A204.1 (cell line): Measurements from ENCODE around the gene ADCY5.

Experiments
- FAIRE-seq: peaks from 2 replicates; lab custom pipeline; 2012; peaks lifted over from hg19 to GRCh38; lab: Jason Lieb, UNC

The ADCY5 gene

GRCh38 chr3:123325766-123326256 lies 123.1 kb downstream of the ADCY5 start:
- no peak for FAIRE-seq

DNA sequence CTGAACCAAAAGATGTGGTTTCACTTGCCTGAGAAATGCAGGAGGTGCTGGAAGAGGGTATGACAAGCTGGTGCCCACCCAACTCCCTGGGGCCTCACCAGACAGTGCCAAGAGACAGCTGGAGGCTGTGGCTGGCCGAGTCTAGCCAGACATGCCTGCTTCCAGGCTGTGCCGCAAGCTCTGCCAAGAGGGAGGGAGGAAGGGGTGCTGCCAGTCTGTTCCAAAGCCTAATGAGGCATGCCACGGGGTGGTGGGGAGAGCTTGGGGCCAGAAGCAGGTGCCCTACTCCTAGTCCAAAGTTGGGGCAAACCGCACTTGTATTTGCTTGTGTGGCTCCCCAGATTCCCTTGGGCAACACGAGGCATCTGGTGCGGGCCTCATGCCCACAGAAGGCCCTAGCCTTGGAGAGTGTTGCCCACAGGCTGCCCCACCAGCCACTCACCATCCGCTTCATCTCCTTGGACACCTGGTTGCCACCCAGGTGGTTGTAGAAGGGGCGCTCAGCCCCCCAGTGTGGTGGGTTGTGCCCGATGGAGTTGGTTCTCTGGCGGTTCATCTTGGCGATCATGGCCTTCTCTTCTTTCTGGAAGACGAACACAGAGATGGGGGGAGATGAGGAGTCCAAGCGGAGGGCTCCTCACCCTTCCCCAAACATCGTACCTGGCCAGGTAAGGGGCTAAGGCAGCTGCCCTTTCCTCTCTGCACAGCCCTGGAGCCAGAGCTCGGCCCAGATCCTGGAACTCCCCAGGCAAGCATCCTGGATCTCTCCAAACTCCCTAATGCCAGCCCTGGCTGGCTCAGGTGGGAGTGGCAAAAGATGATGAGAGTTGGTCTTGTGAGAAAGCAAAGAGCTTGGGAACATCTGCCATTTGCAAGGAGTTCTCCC lies 123.8 kb downstream of the ADCY5 start:
- no peak for FAIRE-seq

DNA sequence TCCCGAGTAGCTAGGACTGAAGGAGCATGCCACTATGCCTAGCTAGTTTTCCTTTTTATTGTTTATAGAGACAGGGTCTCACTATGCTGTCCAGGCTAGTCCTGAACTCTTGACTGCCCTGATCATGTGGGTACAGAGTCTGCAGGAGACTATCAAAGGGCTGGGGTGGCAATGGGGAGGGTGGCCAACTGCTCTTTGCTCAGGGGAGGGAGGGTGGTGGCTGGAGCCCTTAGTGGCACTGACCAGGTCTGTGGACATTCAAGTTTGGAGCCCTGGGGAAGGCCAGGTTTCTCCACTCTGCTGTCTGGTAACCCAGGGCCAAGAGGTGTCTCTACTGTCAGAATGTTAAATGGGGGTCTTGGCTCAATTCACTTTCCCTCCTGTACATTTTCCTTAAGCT lies 125.1 kb downstream of the ADCY5 start:
- no peak for FAIRE-seq

DNA sequence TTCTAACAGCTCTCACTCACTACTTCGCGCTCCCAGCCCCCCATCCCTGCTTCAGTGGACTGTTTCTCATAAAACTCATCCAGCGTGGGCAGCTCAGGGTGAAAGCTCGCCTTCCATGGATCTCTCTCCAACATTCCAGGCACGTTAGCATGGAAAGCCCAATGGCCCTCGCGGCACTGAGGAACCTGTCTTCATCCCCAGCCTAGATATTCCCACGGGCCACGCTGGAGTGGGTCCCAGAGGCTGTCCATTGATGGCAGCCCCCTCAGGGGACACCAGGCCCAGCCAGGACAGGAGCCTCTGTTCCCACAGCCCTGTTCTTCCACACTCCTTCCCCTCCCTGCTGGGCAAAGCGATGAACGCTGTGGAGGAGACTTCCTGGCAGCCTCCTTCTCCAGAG lies 126.0 kb downstream of the ADCY5 start:
- FAIRE-seq = no peak

DNA sequence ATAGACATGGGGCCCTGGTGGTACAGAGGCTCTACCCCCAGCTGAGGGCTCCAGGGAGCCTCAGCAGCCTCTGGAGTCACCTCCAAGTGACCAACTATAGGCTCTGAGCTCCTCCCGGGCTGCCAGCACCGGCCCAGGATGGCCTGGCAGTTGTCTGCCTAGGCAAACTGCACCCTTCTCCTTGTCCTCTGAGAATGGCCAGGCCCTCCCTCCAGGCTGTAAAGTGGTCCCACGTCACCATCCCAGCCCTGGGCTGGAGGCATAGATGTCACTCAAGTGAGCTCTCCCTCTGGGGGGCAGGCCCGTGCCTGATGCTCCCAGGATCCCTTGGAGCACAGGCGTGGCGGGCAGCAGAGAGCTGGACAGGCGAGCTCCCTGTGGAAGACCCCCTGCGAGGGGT lies 127.1 kb downstream of the ADCY5 start:
- FAIRE-seq = no peak

GRCh38 chr3:123320221-123320620 lies 128.7 kb downstream of the ADCY5 start:
- no peak for FAIRE-seq

DNA sequence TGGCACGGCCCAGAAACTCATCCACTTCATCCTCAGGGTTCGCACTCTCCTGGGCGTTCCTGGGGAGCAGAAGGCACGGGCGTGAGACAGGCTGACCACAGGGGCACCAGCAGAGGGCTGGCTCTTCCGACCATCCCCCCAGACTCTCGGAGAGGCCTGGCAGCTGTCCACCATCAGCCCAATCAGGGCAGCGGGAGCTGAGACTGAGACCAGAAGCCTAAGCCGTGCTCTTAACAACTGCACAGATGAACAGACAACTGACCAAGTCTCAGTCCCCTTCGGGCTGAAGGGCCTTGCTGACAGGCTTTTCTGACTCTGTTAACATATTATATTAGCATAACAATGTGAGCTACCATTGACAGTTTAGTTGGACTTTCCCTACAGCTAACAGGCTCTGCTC lies 129.1 kb downstream of the ADCY5 start:
- FAIRE-seq = no peak

DNA sequence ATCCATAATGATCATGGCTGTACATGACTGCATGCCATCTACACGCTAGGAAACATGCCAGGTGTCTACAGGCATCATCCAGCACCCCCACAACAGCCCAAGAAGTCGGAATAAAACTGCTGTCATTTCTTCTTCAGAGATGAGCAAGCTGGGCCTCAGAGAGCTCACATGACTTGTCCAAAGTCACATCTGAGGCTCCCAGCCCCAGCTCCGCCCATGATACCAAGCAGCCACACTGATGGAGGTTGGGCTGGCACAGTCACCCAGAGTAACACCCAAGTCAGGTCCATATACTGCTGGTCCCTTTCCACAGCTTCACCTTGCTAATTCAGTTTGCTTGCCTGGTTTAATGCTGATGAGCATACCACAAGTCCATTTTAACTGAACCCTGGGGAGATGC lies 130.5 kb downstream of the ADCY5 start:
- no peak for FAIRE-seq

- no peak for FAIRE-seq
These were observed 131.2 kb downstream of the ADCY5 start for GRCh38 chr3:123317716-123318115.

- FAIRE-seq = no peak
These were observed 133.7 kb downstream of the ADCY5 start for GRCh38 chr3:123315271-123315595.

- FAIRE-seq = no peak
These were observed 134.3 kb downstream of the ADCY5 start for GRCh38 chr3:123314359-123315270.

DNA sequence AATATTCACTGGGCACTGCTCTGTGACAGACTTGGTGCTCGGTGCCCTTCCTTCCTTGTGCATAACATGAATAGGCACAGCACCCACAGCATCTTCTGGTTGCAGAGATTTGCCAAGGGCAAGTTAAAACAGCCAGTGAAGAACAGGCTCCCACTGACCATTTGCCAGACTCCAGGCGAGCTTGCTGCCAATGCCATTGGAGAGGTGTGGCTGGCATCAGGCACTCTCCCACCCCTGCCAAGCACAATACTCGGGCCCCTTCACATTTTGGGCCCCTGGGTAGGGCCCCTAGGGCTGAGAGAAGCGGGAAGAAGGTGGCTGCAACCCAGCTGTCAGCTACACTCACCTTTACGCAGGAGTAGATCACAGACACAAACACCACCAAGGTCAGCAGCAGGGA lies 135.0 kb downstream of the ADCY5 start:
- no peak for FAIRE-seq

GRCh38 chr3:123312331-123313265 lies 136.3 kb downstream of the ADCY5 start:
- no peak for FAIRE-seq

GRCh38 chr3:123311201-123311600 lies 137.7 kb downstream of the ADCY5 start:
- FAIRE-seq = no peak

- no peak for FAIRE-seq
These were observed 138.1 kb downstream of the ADCY5 start for GRCh38 chr3:123310741-123311140.

DNA sequence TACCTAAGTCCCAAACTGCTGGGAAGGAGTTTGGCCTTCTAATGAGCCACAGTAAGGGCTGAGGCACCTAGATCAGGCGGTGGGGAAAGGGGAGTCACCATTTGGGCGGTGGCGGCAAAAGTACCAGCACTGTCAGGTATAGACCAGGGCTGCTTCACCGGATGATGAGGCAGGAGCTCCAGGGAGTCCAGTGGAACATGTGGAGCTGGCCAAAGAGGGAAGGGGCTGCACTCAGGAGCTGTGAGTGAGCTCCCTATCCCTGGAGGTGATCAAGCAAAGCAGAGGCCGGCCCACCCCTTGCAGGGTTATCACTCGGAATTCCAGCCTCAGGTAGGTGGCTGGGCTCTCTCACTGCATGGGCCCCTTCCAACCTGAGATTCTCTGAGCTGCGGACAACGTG lies 138.7 kb downstream of the ADCY5 start:
- FAIRE-seq = no peak

DNA sequence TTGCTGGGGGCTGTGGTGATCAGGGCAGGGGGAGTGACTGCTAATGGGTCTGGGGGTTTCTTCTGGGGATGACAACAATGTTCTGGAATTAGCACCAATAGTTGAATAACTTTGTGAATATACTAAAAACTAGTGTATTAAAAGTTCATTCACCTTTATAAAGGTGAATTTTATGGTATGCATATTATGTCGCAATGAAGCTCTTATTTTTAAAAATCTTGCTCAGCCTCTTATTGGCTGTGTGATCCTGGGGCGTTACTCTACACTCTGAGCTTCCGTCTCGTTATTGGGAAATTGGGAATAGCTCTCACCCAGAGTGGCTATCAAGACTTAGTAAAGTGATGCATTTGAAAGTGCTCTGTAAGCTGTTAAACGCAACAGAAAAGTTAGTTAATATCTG lies 141.8 kb downstream of the ADCY5 start:
- no peak for FAIRE-seq

DNA sequence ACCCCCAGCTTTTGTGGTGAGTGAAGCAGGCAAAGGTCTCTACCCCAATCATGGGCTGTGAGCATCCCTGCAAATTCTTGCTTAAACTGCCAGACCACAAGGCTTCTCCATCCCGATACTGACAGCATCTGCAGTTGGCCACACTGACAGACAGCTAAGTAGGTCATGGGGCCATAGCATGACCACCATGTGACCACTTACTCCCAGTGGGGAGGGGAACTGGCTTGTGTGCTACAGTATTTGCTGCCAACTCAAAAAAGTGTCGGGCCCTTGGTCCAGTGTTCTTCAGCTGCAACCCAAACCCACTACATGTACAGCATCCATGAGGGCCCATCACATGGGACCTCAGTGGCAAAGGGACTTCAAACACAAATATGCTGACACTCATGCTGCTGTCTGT lies 143.7 kb downstream of the ADCY5 start:
- no peak for FAIRE-seq

GRCh38 chr3:123303976-123304560 lies 144.8 kb downstream of the ADCY5 start:
- FAIRE-seq = no peak

DNA sequence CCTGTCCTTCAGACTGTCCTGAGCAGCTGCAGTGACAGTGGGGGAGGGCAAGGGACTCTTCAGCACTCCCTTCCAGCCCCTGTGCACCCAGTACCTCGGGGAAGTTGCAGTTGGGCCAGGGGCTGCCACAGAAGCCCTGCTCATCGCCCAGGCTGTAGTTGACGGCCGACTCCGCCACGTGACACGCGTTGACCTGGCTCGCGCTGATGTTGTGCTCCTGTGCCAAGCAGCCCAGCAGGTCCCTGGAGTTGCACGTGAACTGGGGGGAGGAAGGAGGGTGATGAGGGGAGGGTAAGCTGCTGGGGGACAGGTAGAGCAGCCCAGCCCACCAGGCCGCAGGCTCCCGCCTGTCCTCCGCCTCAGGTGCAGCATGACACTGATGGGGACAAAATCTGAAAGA lies 145.9 kb downstream of the ADCY5 start:
- FAIRE-seq = no peak

DNA sequence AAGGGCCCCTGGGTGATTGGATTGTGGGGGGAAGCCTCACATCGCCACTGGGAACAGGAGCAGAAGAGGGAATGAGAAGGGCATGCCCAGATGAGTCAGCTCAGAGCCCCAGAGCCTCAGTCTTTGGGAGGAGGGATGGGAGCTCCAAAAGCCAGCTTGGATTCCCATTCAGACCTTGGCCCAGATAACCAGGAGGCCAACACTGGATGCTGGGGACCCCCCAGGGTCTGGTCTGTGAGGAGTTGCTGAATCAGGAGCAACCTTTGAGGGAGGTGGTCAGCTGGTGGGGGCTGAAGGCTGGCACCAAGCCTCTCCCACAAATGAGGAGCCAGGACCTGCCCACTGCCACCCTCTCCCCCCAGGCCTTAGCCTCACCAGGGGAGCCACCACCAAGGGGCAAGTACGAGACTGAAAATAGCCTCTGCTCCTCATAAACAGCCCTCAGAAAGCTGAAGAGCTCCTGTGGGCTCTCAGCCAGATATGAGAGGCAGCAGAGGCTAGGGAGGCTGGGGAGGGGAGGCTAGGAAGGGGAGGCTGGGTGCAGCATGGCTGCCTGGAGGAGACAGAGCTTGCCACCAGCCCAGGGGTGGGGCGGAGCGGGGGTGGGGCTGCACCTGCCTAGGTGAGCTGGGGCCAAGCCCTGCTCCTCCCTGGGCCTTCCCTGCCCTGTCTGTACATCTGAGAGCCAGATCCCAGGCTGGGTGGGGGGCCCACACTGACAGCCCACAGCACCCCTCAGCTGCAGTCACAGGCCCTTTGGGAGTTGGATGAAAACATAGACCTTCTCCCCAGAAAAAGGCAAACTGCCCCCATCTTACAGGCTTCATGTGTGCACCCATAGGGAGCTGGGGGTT lies 147.3 kb downstream of the ADCY5 start:
- no peak for FAIRE-seq
